ENCODE results near the gene MIB2.
A peak's percentile ranks its signal among the peaks of the same experiment; 100 is the strongest.
"Not testable (repeated sequence)": the region's sequence is repeated elsewhere in the genome, so short reads cannot be mapped to it uniquely, and the experiment has no call there.

MIB2 gene

GRCh38 chr1:1615256-1616044 lies at the start of gene MIB2:
Gene MIB2, plus strand, starts transcription at chr1:1615500. Its CDS starts 7,953 bp downstream, at chr1:1623453.
- peak; percentile 76 to 98 (median 94) for DNase-seq

- no peak for DNase-seq
Measured at GRCh38 chr1:1567152-1567875, 48.0 kb upstream of the MIB2 start.

- no peak for DNase-seq
Measured at GRCh38 chr1:1567891-1568291, 47.4 kb upstream of the MIB2 start.

GRCh38 chr1:1569341-1569740 lies 46.0 kb upstream of the MIB2 start:
- DNase-seq: no peak

GRCh38 chr1:1573843-1574720 lies 41.2 kb upstream of the MIB2 start:
- DNase-seq: peak in 36 of 56 donors; percentile 41 to 87 (median 72)

GRCh38 chr1:1574721-1575537 lies 40.4 kb upstream of the MIB2 start, which contains the start of gene SSU72:
Gene SSU72, minus strand, starts transcription at chr1:1574863. Its CDS starts 306 bp downstream, at chr1:1574557.
- peak in 54 of 56 donors; percentile 46 to 94 (median 80) for DNase-seq

GRCh38 chr1:1577367-1578011 lies 37.8 kb upstream of the MIB2 start:
- DNase-seq: no peak

- no peak for DNase-seq
Measured at GRCh38 chr1:1578371-1578940, 36.8 kb upstream of the MIB2 start.

- no peak for DNase-seq
Measured at GRCh38 chr1:1582585-1583346, 32.5 kb upstream of the MIB2 start.

GRCh38 chr1:1583347-1584010 lies 31.8 kb upstream of the MIB2 start:
- no peak for DNase-seq

- DNase-seq: no peak
Measured at GRCh38 chr1:1591452-1591851, 23.8 kb upstream of the MIB2 start.

GRCh38 chr1:1593834-1594601 lies 21.3 kb upstream of the MIB2 start:
- no peak for DNase-seq

GRCh38 chr1:1594602-1595260 lies 20.6 kb upstream of the MIB2 start:
- DNase-seq: no peak

GRCh38 chr1:1595341-1595740 lies 20.0 kb upstream of the MIB2 start:
- DNase-seq: not testable (repeated sequence)

- DNase-seq: no peak
Measured at GRCh38 chr1:1596493-1597274, 18.6 kb upstream of the MIB2 start.

- DNase-seq: peak in 1 of 56 donors; percentile 20
Measured at GRCh38 chr1:1597275-1597930, 17.9 kb upstream of the MIB2 start.

All from nucleus accumbens (tissue), 56 donors.